IMR-90 (cell line): ENCODE measurements around the gene TTC16. TPM values are rescaled to one million over a fixed set of nuclear protein-coding genes. Genes with fewer than 3 reads are reported as not detected.

Source experiments
- ATAC-seq: fragments of 200-7000 bp; cut with Tn5 transposase; 2 replicates; pipeline ENCODE4 v1.9.1; 2020; ENCODE audit warnings: low read depth, mild to moderate bottlenecking, moderate library complexity
- BruUV-seq: library from RNA; stranded (reverse); fragments of 400-500 nt; replicated peaks from 2 replicates; lab custom pipeline; 2021; lab: Mats Ljungman, UMichigan
- CTCF ChIA-PET: fragments of 300-600 bp; formaldehyde crosslinking; extraction: SDS; loops from one replicate; lab custom pipeline; 2021; ENCODE audit warnings: antibody characterized with exemption; lab: Yijun Ruan, JAX
- POLR2A ChIA-PET: fragments of 300-600 bp; sonication (Branson Sonifier 250); formaldehyde crosslinking; loops from one replicate; lab custom pipeline; 2022; ENCODE audit warnings: antibody characterized with exemption; ENCODE audit not compliant: unreplicated experiment; lab: Charles Lee
- DNase-seq: peaks from one replicate; pipeline ENCODE4 v3.0.0; 2013
- H2AFZ ChIP-seq: replicated peaks from 2 replicates; pipeline ENCODE3; 2013; ENCODE audit warnings: low read length, mild to moderate bottlenecking; ENCODE audit not compliant: poor library complexity
- H2AK5ac ChIP-seq: 2 replicates; pipeline ENCODE4 v1.6.1; 2013; ENCODE audit warnings: low read depth, low read length, inconsistent platforms
- H2AK9ac ChIP-seq: replicated peaks from 2 replicates; pipeline ENCODE3; 2013; ENCODE audit warnings: mild to moderate bottlenecking, low read depth, low read length, moderate library complexity; ENCODE audit not compliant: poor library complexity
- H2BK120ac ChIP-seq: 2 replicates; pipeline ENCODE4 v1.6.1; 2013; ENCODE audit warnings: low read depth, low read length, inconsistent platforms
- H2BK15ac ChIP-seq: 3 replicates; pipeline ENCODE4 v1.6.1; 2013; ENCODE audit warnings: low read depth, low read length, inconsistent platforms
- H2BK20ac ChIP-seq: 2 replicates; pipeline ENCODE4 v1.6.1; 2013; ENCODE audit warnings: low read depth, mild to moderate bottlenecking, inconsistent platforms, low read length, moderate library complexity
- H2BK5ac ChIP-seq: 2 replicates; pipeline ENCODE4 v1.6.1; 2013; ENCODE audit warnings: mild to moderate bottlenecking, low read depth, low read length, inconsistent platforms; ENCODE audit not compliant: poor library complexity, severe bottlenecking
- H3K14ac ChIP-seq: replicated peaks from 2 replicates; pipeline ENCODE4 v1.6.1; 2013; ENCODE audit warnings: low read depth, low read length, inconsistent platforms
- H3K18ac ChIP-seq: 2 replicates; pipeline ENCODE4 v1.6.1; 2013; ENCODE audit warnings: low read depth, low read length, control low read depth
- H3K23ac ChIP-seq: 2 replicates; pipeline ENCODE4 v1.6.1; 2013; ENCODE audit warnings: low read depth, low read length, inconsistent platforms
- H3K27ac ChIP-seq: 2 replicates; pipeline ENCODE4 v1.5.1; 2013; ENCODE audit warnings: mild to moderate bottlenecking, control low read depth, low read length; ENCODE audit not compliant: insufficient read depth
- H3K27me3 ChIP-seq: 2 replicates; pipeline ENCODE4 v1.6.1; 2013; ENCODE audit warnings: low read length; ENCODE audit not compliant: control insufficient read depth, insufficient read depth
- H3K36me3 ChIP-seq: 2 replicates; pipeline ENCODE4 v1.6.1; 2013; ENCODE audit warnings: low read length, mixed read lengths; ENCODE audit not compliant: control insufficient read depth, insufficient read depth
- H3K4ac ChIP-seq: 2 replicates; pipeline ENCODE4 v1.6.1; 2013; ENCODE audit warnings: low read depth, low read length, inconsistent platforms
- H3K4me1 ChIP-seq: 2 replicates; pipeline ENCODE4 v1.6.1; 2013; ENCODE audit warnings: low read length, mixed read lengths; ENCODE audit not compliant: control insufficient read depth, insufficient read depth
- H3K4me2 ChIP-seq: 2 replicates; pipeline ENCODE4 v1.6.1; 2013; ENCODE audit warnings: low read depth, mild to moderate bottlenecking, control low read depth, low read length, moderate library complexity
- H3K4me3 ChIP-seq: 2 replicates; pipeline ENCODE4 v1.5.1; 2013; ENCODE audit warnings: low read depth, mild to moderate bottlenecking, control low read depth, low read length, moderate library complexity; ENCODE audit not compliant: insufficient read depth
- H3K56ac ChIP-seq: 2 replicates; pipeline ENCODE4 v1.6.1; 2013; ENCODE audit warnings: low read length, inconsistent platforms; ENCODE audit not compliant: insufficient read depth; ENCODE audit errors: extremely low read depth
- H3K79me1 ChIP-seq, 2 experiments: 2 replicates each; pipeline ENCODE4 v1.6.1; 2013; ENCODE audit warnings: low read length in 2 of 2, inconsistent platforms in 1 of 2, low read depth in 1 of 2
- H3K9ac ChIP-seq: 2 replicates; pipeline ENCODE4 v1.6.1; 2013; ENCODE audit warnings: low read depth, low read length, control low read depth
- H3K9me1 ChIP-seq: 2 replicates; pipeline ENCODE4 v1.6.1; 2013; ENCODE audit warnings: low read length, inconsistent platforms; ENCODE audit not compliant: insufficient read depth
- H3K9me3 ChIP-seq: 2 replicates; pipeline ENCODE4 v1.6.1; 2013; ENCODE audit warnings: low read length; ENCODE audit not compliant: control insufficient read depth, insufficient read depth
- H4K20me1 ChIP-seq: 2 replicates; pipeline ENCODE4 v1.6.1; 2013; ENCODE audit warnings: low read length, inconsistent platforms; ENCODE audit not compliant: insufficient read depth
- H4K5ac ChIP-seq: 2 replicates; pipeline ENCODE4 v1.6.1; 2013; ENCODE audit warnings: mild to moderate bottlenecking, low read depth, low read length, control low read depth
- H4K8ac ChIP-seq, 2 experiments: 2 replicates each; pipeline ENCODE4 v1.6.1; 2013; ENCODE audit warnings: low read depth in 2 of 2, low read length in 2 of 2, control low read depth in 1 of 2, inconsistent platforms in 1 of 2
- H4K91ac ChIP-seq: 2 replicates; pipeline ENCODE4 v1.6.1; 2013; ENCODE audit warnings: low read depth, low read length, inconsistent platforms; ENCODE audit not compliant: insufficient read depth
- BHLHE40 ChIP-seq: fragments of 150-350 bp; IDR thresholded peaks from 2 replicates; pipeline ENCODE4 v1.6.1; 2016; ENCODE audit warnings: mild to moderate bottlenecking, low read depth, low read length
- CEBPB ChIP-seq: IDR thresholded peaks from 2 replicates; pipeline ENCODE4 v1.6.1; 2012; ENCODE audit warnings: low read depth, low read length, improper control_type of control experiment
- CTCF ChIP-seq: conservative IDR thresholded peaks from 2 replicates; pipeline ENCODE4 v1.5.1; 2012; ENCODE audit warnings: mild to moderate bottlenecking, low read depth, low read length, improper control_type of control experiment
- FOS ChIP-seq: fragments of 150-350 bp; IDR thresholded peaks from 2 replicates; pipeline ENCODE4 v1.6.1; 2016; ENCODE audit warnings: low read depth, low read length
- MAFK ChIP-seq: IDR thresholded peaks from 2 replicates; pipeline ENCODE4 v1.6.1; 2012; ENCODE audit warnings: low read depth, low read length, improper control_type of control experiment
- MXI1 ChIP-seq: IDR thresholded peaks from 2 replicates; pipeline ENCODE4 v1.6.1; 2012; ENCODE audit warnings: low read depth, mild to moderate bottlenecking, low read length, moderate library complexity, borderline replicate concordance
- NFE2L2 ChIP-seq: fragments of 150-350 bp; IDR thresholded peaks from 2 replicates; pipeline ENCODE4 v1.6.1; 2016; ENCODE audit warnings: low read depth, mild to moderate bottlenecking, low read length
- POLR2A ChIP-seq: IDR thresholded peaks from 2 replicates; pipeline ENCODE4 v1.6.1; 2012; ENCODE audit warnings: mild to moderate bottlenecking, low read depth, low read length
- RAD21 ChIP-seq: IDR thresholded peaks from 2 replicates; pipeline ENCODE4 v1.6.1; 2012; ENCODE audit warnings: low read length, improper control_type of control experiment
- RCOR1 ChIP-seq: IDR thresholded peaks from 2 replicates; pipeline ENCODE4 v1.6.1; 2012; ENCODE audit warnings: mild to moderate bottlenecking, low read length, improper control_type of control experiment; ENCODE audit not compliant: insufficient replicate concordance
- RFX5 ChIP-seq: IDR thresholded peaks from 2 replicates; pipeline ENCODE4 v1.8.0; 2012; ENCODE audit warnings: low read depth, mild to moderate bottlenecking, low read length, moderate library complexity
- SMC3 ChIP-seq: fragments of 150-350 bp; IDR thresholded peaks from 2 replicates; pipeline ENCODE4 v1.6.1; 2016; ENCODE audit warnings: low read depth, mild to moderate bottlenecking, antibody characterized with exemption, low read length, moderate library complexity
- USF2 ChIP-seq: fragments of 150-350 bp; IDR thresholded peaks from 2 replicates; pipeline ENCODE4 v1.6.1; 2017; ENCODE audit warnings: mild to moderate bottlenecking, antibody characterized with exemption, low read length, low read depth
- WGBS, 2 experiments: methylation state at CpG; one replicate each; pipeline versions ENCODE4 v1.1.5 to v1.1.7; 2013; ENCODE audit warnings: missing lambda C conversion rate in 2 of 2; ENCODE audit not compliant: insufficient read length in 1 of 2; ENCODE audit errors: extremely low coverage in 2 of 2; 5-methylcytosine and 5-hydroxymethylcytosine counted together
- dilution Hi-C: fragments of 300-500 bp; cut with HindIII; formaldehyde crosslinking; loops from one replicate; pipeline ENCODE4 v1.14.3; 2018; ENCODE audit warnings: low sequenced_read_pairs; ENCODE audit not compliant: unreplicated experiment
- in situ Hi-C: fragments of 300-500 bp; cut with MboI; formaldehyde crosslinking; loops from 3 replicates; pipeline ENCODE4 v1.14.3; 2019; ENCODE audit warnings: low sequenced_read_pairs, inconsistent platforms, mixed read lengths
- intact Hi-C: fragments of 100-400 bp; cut with micrococcal nuclease; formaldehyde crosslinking; loops from 2 replicates; pipeline ENCODE4 v1.10.0; 2022
- polyA plus RNA-seq, 3 experiments: library from polyadenylated mRNA; depleted of rRNA; stranded (reverse); fragments of >200 nt; gene quantifications; 2 replicates each; pipeline ENCODE4 v1.2.3, GENCODE V29; 2012; ENCODE audit warnings: low replicate concordance in 1 of 3
- total RNA-seq: library from RNA; depleted of rRNA; stranded (reverse); fragments of >200 nt; gene quantifications from 2 replicates; pipeline ENCODE4 v1.2.3, GENCODE V29; 2012

Gene TTC16
- total and polyA plus RNA-seq, 2 of the 4 experiments (the other 2 are of a cell fraction), result 0.02 TPM; not detected in 1

DNA sequence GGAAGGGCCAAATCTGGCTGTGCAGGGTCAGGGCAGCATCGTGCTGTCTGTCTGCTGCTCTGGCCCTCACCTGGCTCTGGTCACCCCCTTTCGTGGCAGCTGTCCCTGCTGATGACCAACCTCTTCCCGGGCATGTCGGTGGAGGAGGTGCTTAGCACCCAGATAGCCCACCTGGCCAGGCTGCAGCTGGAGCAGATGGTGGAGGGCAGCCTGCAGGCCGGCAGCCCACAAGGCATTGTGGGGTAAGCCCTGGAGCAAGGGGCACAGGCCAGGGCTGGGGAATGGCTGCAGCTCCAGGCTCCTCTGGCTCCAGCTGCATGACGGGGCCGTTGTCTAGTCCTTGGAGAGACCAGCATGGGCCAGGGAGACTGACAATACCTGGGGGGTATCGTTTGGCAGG is 11.0 kb downstream of the TTC16 start:
- no peak overlapping the region for H3K27ac ChIP-seq
- H3K9me1 ChIP-seq, result no peaks in the 10 kb centered on the region
- 73% methylated on average over 6 of the region's 8 CpGs; no CpG with 5 or more reads in 1 of the 2 experiments for WGBS, 2 experiments
- H2AK5ac ChIP-seq, result no peak overlapping the region
- H2BK120ac ChIP-seq, result no peak overlapping the region
- H3K27me3 ChIP-seq, result peaks cover 3% of the 10 kb centered on the region; the same call in 1 of the 2 replicates
- no peak overlapping the region for H2BK5ac ChIP-seq
- dilution Hi-C loops, result no loop called here
- ChIA-PET POLR2A (no interaction called here), CTCF (no interaction called here)
- H3K56ac ChIP-seq, result no peak overlapping the region
- H3K4ac ChIP-seq, result no peak overlapping the region
- no peak overlapping the region for H3K14ac ChIP-seq
- H3K9ac ChIP-seq, result no peak overlapping the region
- DNase-seq, result no peak
- no peak overlapping the region for H3K4me3 ChIP-seq
- H3K4me1 ChIP-seq, result 0 out of 2 replicates have a peak, but pooled peaks cover 1% of the 10 kb centered on the region
- H4K91ac ChIP-seq, result no peak overlapping the region
- H4K5ac ChIP-seq, result no peak overlapping the region
- no TSS peak for BruUV-seq
- no peak overlapping the region for H2AK9ac ChIP-seq
- H3K23ac ChIP-seq, result no peak overlapping the region
- H3K4me2 ChIP-seq, result no peak overlapping the region
- no peak overlapping the region for H4K8ac ChIP-seq
- no peak overlapping the region for H2BK15ac ChIP-seq
- no peaks in the 10 kb centered on the region for H3K79me1 ChIP-seq
- in situ Hi-C loops, result no loop called here
- H2AFZ ChIP-seq, result no peak overlapping the region
- no peaks in the 10 kb centered on the region for H4K20me1 ChIP-seq
- H3K36me3 ChIP-seq, result peaks cover 3% of the 10 kb centered on the region; the same call in 1 of the 2 replicates
- no peak overlapping the region for H3K18ac ChIP-seq
- TF ChIP-seq FOS (no peak), CTCF (no peak), SMC3 (no peak), MAFK (no peak), POLR2A (no peak), BHLHE40 (no peak), RCOR1 (no peak), RAD21 (no peak), MXI1 (no peak), CEBPB (no peak), NFE2L2 (no peak), USF2 (no peak), RFX5 (no peak)
- H2BK20ac ChIP-seq, result no peak overlapping the region
- no peak for ATAC-seq
- H3K9me3 ChIP-seq, result no peaks in the 10 kb centered on the region
- intact Hi-C loops, result no loop called here
